Measurements from ENCODE around the gene SP100.
"Not testable (repeated sequence)": the region's sequence is repeated elsewhere in the genome, so short reads cannot be mapped to it uniquely, and the experiment has no call there.

Gene SP100

GRCh38 chr2:230422149-230422548, 6.1 kb downstream of the SP100 start:
- DNase-seq, result no peak

- no peak for DNase-seq
Measured at GRCh38 chr2:230423851-230424458, 8.0 kb downstream of the SP100 start.

GRCh38 chr2:230425377-230425776, 9.4 kb downstream of the SP100 start:
- DNase-seq, result no peak

- DNase-seq, result no peak
Measured at GRCh38 chr2:230429513-230429912, 13.5 kb downstream of the SP100 start.

DNA sequence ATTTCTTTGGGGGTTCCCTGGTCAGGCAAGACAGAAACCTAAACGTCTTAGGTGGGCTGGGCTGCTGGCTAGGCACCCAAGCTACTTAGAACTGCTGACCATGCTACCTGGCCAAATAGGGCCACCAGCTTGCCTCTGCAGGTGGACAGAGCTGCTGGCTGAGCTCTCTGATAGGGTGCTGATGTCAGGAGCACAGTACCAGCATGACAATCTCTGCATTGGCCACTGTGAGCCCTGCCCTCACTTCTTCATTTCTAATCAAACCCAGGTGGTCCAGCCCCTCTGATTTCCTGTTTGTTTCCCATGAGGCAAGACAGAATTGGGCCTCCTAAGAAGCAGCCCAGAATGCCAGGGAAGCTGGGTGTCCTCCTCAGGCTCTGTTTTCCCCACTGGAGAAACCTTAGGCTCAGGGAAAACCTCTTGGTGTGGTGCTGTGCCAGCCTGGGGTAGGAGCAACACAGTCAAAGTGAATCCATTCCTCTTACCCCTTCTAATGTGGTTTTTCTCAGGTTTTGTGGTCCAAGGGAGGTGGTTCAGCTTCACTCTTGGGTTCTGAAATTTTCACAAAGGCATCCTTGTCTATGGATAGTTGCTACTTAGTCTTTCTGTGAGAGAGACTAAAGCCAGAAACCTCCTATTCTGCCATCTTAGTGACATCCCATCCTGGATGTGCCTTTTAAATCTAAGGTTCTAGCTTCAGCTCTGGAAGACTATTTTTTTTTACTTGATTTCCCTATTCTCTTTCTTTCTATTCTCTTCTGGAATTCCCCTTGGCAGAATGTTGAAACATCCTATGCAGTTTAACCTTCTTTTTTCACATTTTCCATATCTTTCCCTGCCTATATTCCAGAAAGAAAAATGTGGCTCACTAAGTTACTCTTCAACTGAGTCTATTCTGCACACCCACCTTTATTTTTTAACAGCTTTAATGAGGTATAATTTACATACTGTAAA, 15.2 kb downstream of the SP100 start:
- DNase-seq, result no peak

DNA sequence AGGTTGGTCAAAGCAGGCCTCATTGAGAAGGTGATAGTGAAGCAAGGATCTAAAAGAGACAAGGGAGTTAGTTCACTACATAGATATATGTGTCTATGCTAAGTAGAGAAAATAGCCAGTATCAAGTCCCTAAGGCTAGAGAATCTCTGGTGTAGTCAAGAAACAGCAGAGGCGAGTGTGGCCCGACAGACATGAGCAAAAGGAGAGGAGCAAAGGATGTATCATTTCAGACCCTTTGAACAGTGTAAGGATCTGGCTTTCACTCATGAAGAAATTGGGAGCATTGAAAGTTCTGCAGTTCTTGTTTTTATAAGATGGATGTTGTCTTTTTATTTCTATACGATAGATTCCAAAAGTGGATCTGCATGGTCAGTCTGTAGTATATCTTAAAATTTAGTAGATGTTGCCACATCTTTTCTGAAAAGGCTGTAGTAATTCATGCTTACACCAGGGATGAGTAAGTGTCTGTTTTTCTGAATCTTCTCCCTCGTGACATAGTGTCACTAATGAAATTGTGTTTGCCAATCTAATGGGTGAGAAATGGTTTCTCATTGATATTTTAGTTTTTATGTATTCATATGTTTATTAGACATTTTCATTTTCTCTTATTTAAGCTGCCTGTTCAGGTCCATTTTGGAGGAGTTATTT, 18.8 kb downstream of the SP100 start:
- DNase-seq, result no peak

- DNase-seq, result no peak
Measured at GRCh38 chr2:230435431-230435830, 19.4 kb downstream of the SP100 start.

DNA sequence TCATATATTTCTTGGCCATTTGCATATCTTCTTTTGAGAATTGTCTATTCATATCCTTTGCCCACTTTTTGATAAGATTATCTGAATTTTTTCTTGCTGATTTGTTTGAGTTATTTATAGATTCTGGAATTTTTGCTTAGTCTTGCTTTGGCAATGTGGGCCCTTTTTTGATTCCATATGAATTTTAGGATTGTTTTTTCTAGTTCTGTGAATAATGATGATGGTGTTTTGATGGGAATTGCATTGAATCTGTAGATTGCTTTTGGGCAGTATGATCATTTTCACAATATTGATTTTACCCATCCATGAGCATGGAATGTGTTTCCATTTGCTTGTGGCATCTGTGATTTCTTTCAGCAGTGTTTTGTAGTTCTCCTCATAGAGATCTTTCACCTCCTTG, 23.1 kb downstream of the SP100 start:
- not testable (repeated sequence) for DNase-seq

DNA sequence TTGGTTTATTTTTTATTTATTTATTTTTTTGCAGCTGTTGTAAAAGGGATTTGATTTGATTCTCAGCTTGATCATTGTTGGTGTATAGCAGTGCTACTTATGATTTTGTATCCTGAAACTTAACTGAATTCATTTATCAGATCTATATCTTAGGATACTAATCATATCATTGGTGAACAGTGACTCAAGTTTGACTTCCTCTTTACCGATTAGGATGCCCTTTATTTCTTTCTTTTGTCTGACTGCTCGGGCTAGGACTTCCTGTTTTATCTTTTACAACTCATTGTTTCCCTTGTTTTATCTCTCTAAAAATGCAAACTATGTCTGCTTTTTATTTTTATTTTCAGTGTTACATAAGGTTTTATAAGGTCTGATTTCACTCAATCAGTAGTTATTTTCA, 23.6 kb downstream of the SP100 start:
- no peak for DNase-seq

GRCh38 chr2:230441227-230441897, 25.4 kb downstream of the SP100 start:
- DNase-seq, result no peak

GRCh38 chr2:230443541-230443940, 27.5 kb downstream of the SP100 start:
- no peak for DNase-seq

GRCh38 chr2:230444832-230445231, 28.8 kb downstream of the SP100 start:
- DNase-seq, result no peak

DNA sequence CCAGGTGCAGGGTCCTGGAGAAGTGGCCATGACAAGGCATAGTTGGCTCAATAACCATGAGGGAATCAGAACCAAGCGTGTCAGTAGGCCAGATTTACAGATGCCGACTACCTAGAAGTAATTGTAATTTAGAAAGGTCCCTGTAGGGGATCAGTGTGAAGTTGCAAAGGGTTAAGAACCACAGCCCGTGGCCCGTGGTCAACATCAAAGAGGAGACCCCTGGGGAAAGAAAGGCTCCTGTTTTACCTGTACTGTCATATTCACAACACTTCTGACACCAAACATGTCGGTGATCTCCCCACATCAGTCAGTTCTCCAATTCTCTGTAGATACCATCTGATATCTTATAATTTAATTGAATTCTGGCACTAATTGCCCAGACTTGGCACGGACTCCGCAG, 31.0 kb downstream of the SP100 start:
- DNase-seq, result no peak

DNA sequence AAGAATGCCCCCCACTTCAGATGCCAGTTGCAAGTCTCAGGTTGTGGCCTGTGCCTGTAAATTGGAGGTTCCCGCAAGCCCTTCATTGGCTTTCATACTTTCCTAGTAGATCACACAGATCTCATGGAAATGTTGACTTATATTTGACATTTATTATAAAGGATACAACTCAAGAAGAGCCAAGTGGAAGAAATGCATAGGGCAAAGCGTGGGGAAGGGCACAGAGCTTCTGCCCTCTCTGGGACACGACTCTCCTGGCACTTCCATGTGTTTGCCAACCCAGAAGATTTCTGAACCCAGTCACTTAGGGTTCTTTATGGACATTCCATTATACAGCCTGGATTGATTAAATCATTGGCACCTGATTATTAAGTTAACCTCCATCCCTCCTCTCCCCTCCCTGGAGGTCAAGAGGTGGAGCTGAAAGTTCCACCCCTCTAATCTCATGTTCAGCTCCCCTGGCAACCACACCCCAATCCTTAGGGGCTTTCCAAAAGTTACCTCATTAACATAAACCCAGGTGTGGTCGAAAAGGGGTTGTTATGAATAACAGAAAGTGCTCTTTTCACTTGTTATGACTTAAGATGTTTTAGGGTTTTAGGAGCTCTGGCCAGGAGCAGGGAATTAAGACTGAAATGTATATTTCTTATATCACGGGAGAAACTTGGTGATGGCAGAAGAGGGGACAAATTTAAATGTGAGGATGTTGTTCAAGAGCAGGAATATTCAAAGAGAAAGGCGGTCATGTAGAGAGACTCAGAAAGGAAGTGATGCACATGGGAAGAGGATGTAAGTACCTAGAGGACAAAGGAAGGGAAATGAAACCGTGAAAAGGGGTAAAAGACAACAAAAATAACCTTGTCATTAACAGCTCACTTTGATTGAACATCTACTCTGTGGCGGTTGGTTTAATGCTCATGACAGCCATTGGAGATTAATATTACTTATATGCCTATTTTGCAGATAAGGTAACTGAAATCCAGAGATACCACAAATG, 31.8 kb downstream of the SP100 start:
- no peak for DNase-seq

- no peak for DNase-seq
Measured at GRCh38 chr2:230449901-230450467, 34.0 kb downstream of the SP100 start.

GRCh38 chr2:230453006-230453405, 37.0 kb downstream of the SP100 start:
- DNase-seq, result no peak

DNA sequence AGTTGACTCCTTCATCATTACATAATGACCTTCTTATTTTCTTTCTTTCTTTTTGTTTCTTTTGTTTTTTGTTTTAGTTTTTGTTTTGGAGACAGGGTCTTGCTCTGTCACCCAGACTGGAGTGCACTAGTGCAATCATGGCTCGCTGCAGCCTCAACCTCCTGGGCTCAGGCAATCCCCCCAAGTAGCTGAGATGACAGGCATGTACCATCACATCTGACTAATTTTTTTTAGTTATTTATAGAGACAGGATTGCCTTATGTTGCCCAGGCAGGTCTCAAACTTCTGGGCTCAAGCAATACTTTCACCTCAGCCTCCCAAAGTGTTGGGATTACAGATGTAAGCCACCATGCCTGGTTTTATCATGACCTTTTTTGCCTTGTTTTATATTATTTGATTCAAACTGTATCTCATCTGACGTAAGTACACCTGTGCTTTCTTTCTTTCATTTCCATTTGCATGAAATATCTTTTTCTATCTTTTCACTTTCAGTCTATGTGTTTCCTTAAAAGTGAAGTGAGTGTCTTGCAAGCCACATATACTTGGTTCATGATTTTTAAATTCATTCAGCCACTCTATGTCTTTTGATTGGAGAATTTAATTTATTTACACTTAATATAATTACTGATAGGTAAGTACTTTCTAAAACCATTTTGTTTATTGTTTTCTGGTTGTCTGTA, 39.1 kb downstream of the SP100 start:
- DNase-seq, result no peak

DNA sequence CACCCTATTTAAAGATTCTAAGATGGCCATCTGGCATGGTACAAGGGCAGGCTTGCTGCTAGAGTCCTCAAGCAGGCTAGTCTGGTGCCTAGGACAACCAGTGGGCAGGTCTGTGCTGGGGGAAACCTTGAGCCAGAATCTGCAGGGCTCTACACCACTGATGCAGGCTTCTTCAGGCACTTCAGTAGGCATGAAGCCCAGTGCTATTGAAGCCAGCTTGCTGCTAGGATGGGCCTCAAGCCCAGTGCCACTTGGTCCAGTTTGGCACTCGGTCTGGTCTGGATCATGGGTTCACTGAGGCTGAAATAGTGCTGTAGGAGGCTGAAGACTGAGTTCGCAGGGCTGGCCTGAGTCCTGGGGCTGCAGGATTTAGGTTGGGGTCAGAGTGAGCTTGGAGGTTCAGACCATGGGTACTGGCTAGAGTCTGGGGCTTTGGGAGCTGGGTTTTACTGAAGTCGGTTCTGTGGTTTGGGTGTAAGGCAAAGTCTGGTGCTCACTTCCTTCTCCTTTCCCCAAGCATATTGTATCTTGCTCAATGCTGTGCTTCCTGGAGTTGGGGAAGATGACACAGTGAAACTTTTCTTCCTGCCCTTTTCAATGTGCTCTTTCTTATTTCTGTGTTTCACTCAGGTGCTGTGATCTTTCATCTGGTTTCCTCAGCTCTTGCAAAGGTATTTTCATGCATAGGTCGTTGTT, 41.2 kb downstream of the SP100 start:
- DNase-seq, result no peak

DNA sequence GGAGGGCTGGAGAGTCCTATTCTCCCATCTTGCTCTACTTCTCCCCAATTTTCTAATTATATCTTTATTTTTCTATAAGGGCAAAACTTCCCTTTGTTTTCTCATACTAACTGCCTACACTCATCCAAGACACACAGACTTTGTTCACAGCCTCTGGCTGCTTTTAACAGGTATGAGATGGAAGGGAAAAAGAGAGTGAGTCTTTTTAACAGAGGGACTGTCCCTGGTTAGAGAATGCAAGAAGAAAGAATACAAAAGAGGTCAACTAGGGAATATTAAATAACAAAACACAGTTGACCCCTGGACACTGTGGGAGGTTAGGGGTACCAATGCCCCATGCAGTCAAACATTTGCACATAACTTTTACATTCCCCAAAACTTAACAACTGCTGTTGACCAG, 41.8 kb downstream of the SP100 start:
- DNase-seq, result no peak

DNA sequence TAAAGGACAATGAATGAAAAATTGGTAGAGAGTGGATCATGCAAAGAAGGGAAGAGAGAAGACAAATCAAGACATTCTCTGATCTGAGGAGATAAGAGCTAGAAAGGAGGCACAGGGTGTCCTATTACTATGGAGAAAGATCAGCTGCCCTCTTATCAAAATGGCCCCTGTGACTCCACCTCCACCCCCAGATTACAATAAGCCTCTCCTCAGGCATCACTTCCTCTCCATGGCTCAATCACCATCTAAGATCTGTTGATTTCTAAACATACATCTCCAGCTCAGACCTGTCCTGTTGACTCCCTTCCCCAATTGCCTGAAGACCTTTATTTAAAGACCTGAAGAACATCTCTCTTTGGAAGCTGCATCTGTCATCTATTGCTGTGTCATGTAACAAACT, 43.2 kb downstream of the SP100 start:
- no peak for DNase-seq
